Loucy (cell line): ENCODE results near the gene ARHGDIB.

Source experiments
- H2AFZ ChIP-seq: fragments of 200-600 bp; sonication (generic); 2 replicates; pipeline ENCODE4 v1.6.0; 2016; ENCODE audit warnings: antibody characterized with exemption, mild to moderate bottlenecking, low read length, moderate library complexity
- H3F3A ChIP-seq: fragments of 200-600 bp; 2 replicates; pipeline ENCODE4 v1.6.0; 2016; ENCODE audit warnings: antibody characterized with exemption, low read depth, mild to moderate bottlenecking
- H3K27me3 ChIP-seq: fragments of 200-600 bp; sonication (generic); 2 replicates; pipeline ENCODE4 v1.6.1; 2014; ENCODE audit warnings: low read length, mild to moderate bottlenecking; ENCODE audit not compliant: insufficient read depth, poor library complexity, severe bottlenecking
- H3K36me3 ChIP-seq: fragments of 200-600 bp; sonication (generic); 2 replicates; pipeline ENCODE4 v1.6.1; 2016; ENCODE audit warnings: low read length; ENCODE audit not compliant: insufficient read depth
- H3K4me1 ChIP-seq: fragments of 200-600 bp; sonication (generic); 2 replicates; pipeline ENCODE4 v1.5.1; 2014; ENCODE audit warnings: low read length, mild to moderate bottlenecking; ENCODE audit not compliant: insufficient read depth, poor library complexity, severe bottlenecking
- H3K4me2 ChIP-seq: fragments of 200-600 bp; sonication (generic); 2 replicates; pipeline ENCODE4 v1.6.0; 2014; ENCODE audit warnings: antibody characterized with exemption, low read length, low read depth, mild to moderate bottlenecking; ENCODE audit not compliant: poor library complexity, severe bottlenecking
- H3K4me3 ChIP-seq: fragments of 200-600 bp; sonication (generic); 2 replicates; pipeline ENCODE4 v1.5.1; 2014; ENCODE audit warnings: low read length, mild to moderate bottlenecking, mixed read lengths; ENCODE audit not compliant: poor library complexity, severe bottlenecking
- H3K79me2 ChIP-seq: fragments of 200-600 bp; sonication (generic); 2 replicates; pipeline ENCODE4 v1.6.1; 2014; ENCODE audit warnings: low read length; ENCODE audit not compliant: insufficient read depth
- H3K9ac ChIP-seq: fragments of 200-600 bp; sonication (generic); 2 replicates; pipeline ENCODE4 v1.6.0; 2014; ENCODE audit warnings: mild to moderate bottlenecking, low read depth, low read length, moderate library complexity; ENCODE audit not compliant: poor library complexity, severe bottlenecking
- H3K9me2 ChIP-seq: fragments of 200-600 bp; sonication (generic); replicated peaks from 2 replicates; pipeline ENCODE4 v1.6.1; 2016; ENCODE audit warnings: low read depth, low read length, mixed read lengths
- H3K9me3 ChIP-seq: fragments of 200-600 bp; sonication (generic); 2 replicates; pipeline ENCODE4 v1.6.1; 2014; ENCODE audit warnings: mild to moderate bottlenecking, antibody characterized with exemption, low read length, low read depth; ENCODE audit not compliant: insufficient read depth
- H4K20me1 ChIP-seq: fragments of 200-600 bp; sonication (generic); 2 replicates; pipeline ENCODE4 v1.6.0; 2014; ENCODE audit warnings: antibody characterized with exemption, low read length, mild to moderate bottlenecking; ENCODE audit not compliant: insufficient read depth, poor library complexity, severe bottlenecking
- CTCF ChIP-seq: fragments of 200-600 bp; sonication (generic); conservative IDR thresholded peaks from 2 replicates; pipeline ENCODE4 v1.5.1; 2014; ENCODE audit warnings: mild to moderate bottlenecking, antibody characterized with exemption, low read length
- EZH2phosphoT487 ChIP-seq: fragments of 200-600 bp; IDR thresholded peaks from 2 replicates; pipeline ENCODE4 v1.6.1; 2018; ENCODE audit warnings: antibody characterized with exemption, mild to moderate bottlenecking, moderate library complexity, borderline replicate concordance

Gene ARHGDIB

GRCh38 chr12:14959916-14960496 is 1.4 kb downstream of the ARHGDIB start:
- Histone ChIP-seq H3K9ac (peak overlapping the region; percentile 99), H3K4me2 (peak overlapping the region; percentile 93), H3K4me3 (peak overlapping the region; percentile 79), H2AFZ (no peak overlapping the region), H3K9me2 (no peaks in the 10 kb centered on the region), H4K20me1 (peaks cover 58% of the 10 kb centered on the region), H3K79me2 (peaks cover 86% of the 10 kb centered on the region), H3K4me1 (peaks cover 72% of the 10 kb centered on the region), H3K9me3 (no peaks in the 10 kb centered on the region), H3K27me3 (peaks cover 9% of the 10 kb centered on the region), H3K36me3 (peaks cover 9% of the 10 kb centered on the region; the same call in 1 of the 2 replicates), H3F3A (peaks cover 19% of the 10 kb centered on the region; the same call in 1 of the 2 replicates)
- TF ChIP-seq EZH2phosphoT487 (no peak), CTCF (no peak)

- H4K20me1 ChIP-seq = peaks cover 63% of the 10 kb centered on the region
- H3K36me3 ChIP-seq = peaks cover 11% of the 10 kb centered on the region; the same call in 1 of the 2 replicates
- H3K9ac ChIP-seq = peak overlapping the region; percentile 99
- H2AFZ ChIP-seq = no peak overlapping the region
- H3F3A ChIP-seq = peaks cover 19% of the 10 kb centered on the region; the same call in 1 of the 2 replicates
- peaks cover 9% of the 10 kb centered on the region for H3K27me3 ChIP-seq
- peaks cover 69% of the 10 kb centered on the region for H3K4me1 ChIP-seq
- H3K9me2 ChIP-seq = no peaks in the 10 kb centered on the region
- peak overlapping the region; percentile 93 for H3K4me2 ChIP-seq
- H3K4me3 ChIP-seq = peak overlapping the region; percentile 79
- TF ChIP-seq EZH2phosphoT487 (no peak), CTCF (no peak)
- H3K79me2 ChIP-seq = peaks cover 87% of the 10 kb centered on the region
- H3K9me3 ChIP-seq = no peaks in the 10 kb centered on the region
Measured at GRCh38 chr12:14959463-14959862, 1.9 kb downstream of the ARHGDIB start.

- Histone ChIP-seq H3F3A (peaks cover 19% of the 10 kb centered on the region; the same call in 1 of the 2 replicates), H2AFZ (no peak overlapping the region), H3K9ac (peak overlapping the region; percentile 99), H3K4me2 (peak overlapping the region; percentile 93), H3K36me3 (peaks cover 15% of the 10 kb centered on the region; the same call in 1 of the 2 replicates), H3K4me3 (peak overlapping the region; percentile 79), H3K4me1 (peaks cover 69% of the 10 kb centered on the region), H4K20me1 (peaks cover 67% of the 10 kb centered on the region), H3K9me3 (no peaks in the 10 kb centered on the region), H3K9me2 (no peaks in the 10 kb centered on the region), H3K27me3 (peaks cover 9% of the 10 kb centered on the region), H3K79me2 (peaks cover 88% of the 10 kb centered on the region)
- no peak for TF ChIP-seq CTCF
Measured at GRCh38 chr12:14959126-14959440, 2.3 kb downstream of the ARHGDIB start.
